GM18907 (cell line): ENCODE results near the gene PDZK1IP1.
"Not testable (repeated sequence)": the region's sequence is repeated elsewhere in the genome, so short reads cannot be mapped to it uniquely, and the experiment has no call there.

Source experiments
- ATAC-seq: cut with Tn5 transposase; IDR thresholded peaks from one replicate; pipeline ENCODE4 v1.9.1; 2021; ENCODE audit warnings: mild to moderate bottlenecking, moderate library complexity; ENCODE audit not compliant: unreplicated experiment

Gene PDZK1IP1

DNA sequence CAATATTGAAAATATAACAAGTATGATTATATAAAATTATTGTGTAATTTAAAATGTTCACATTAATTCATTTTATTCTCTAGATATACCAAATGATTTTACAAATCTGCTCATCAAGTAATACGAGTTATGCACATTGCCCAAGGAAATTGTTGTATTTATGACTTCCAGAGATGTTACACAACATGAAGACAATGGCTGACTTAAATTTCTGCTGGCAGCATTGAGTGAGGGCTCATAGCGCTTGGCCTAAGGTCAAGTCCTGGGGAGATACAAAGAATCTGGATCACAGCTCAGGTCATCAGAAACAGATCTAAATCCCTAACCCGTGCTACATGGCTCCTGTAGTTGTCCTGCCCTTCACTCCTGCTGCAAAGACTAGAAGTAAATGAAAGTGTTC lies 49.5 kb downstream of the PDZK1IP1 start:
- ATAC-seq = not testable (repeated sequence)

DNA sequence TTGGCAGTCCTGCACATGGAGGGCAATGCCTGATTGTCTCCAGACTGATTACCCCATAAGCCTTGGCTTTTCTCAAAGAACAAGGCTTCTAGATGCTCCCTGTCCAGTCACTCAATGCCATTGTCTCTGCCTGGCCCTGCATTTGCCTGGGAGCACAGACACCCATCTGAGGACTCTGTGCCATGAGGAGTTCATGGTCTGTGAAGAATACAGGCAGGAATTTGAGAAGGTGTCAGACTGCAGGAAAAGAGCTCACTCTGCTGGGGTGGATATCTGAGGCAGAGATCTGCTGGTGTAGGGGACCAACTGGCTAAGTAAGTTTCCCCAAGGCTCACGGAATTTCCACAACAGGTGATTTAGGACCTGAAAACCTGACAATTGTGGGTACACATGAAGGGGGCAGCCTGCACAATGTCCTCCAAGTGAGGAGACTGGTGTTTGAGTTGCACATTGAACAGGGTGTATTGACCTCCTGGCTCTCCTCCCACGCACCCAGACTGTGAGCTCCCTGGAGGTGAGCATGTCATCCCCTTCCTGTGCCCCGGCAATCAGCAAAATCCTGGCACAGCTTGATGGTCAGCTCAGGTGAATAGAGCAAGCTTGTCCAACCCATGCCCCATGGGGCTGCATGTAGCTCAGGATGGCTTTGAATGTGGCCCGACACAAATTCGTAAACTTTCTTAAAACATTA lies 51.8 kb downstream of the PDZK1IP1 start:
- no peak for ATAC-seq

DNA sequence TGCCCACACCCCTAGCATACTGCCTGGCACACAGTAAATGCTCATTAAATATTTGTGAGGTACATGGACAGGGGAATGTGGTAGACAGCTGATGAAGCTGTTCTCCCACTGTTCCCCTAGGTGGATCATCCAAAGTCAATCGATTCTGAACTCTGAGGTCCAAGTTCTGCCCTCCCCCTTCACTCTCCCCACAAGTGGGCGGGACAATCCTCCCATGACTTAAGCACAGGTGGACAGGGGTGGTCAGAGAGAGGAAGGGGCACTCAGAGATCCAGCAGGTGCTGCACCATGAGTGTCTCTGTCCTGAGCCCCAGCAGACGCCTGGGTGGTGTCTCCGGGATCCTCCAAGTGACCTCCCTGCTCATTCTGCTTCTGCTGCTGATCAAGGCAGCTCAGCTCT lies 52.6 kb downstream of the PDZK1IP1 start, which contains the start of gene CYP4A22:
CYP4A22 (plus strand) TSS at position 244 of the 400 bp plus-strand sequence; CDS start at position 289, 45 bp downstream.
- no peak for ATAC-seq
